ENCODE measurements around the gene SLC2A4.

The SLC2A4 gene

DNA sequence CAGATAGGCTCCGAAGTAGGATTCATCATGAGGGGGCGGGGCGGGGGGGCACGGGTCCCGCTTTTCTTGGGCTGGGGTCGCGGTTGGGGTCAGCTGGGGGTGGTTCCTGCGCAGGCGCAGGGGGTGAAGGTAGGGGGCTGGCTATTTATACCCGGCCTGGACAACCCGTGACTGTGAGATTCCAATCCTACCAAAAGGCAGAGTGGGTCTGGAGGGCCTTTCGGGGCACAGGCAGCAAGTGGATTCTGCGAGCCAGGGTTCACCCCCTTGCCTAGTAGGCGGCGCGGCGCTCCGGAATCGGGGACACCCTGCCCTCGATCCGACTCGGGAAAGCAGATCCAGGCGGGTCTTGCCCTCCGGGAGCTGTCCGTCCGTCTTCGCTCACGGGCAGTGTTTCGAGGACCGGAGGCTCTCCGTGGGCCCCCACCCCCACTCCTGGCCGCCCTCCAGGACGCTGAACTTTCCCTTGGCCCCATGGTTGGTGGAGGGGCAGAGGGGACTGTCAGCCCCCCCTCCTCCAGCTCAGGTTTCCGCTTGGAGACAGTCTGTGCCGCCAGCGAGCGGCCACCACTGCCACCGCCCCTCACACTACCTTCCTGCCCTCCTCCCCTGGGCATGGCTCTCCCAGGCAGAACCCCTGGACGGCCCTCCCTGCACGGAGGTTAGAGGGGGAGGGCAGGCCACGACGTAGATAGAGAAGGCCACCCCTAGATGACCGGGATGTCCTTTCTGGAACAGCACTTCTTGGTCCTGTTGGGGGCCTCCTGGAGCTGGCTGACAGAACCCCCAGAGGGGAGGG is 634 bp downstream of the SLC2A4 start:
- ATAC-seq (ENCODE audit: insufficient read depth, low read depth) (no peak), DNase-seq (no peak)
- H3K4me3 ChIP-seq (ENCODE audit: low read depth in 1 of 2, low read length in 2 of 2) = peak overlapping the region in 1 of 2 experiments; percentile 49; a peak in 2 of 4 replicates
- peak overlapping the region; percentile 65 for H3K4me2 ChIP-seq (ENCODE audit: insufficient read depth, low read length)
- peaks cover 27% of the 10 kb centered on the region for H3K4me1 ChIP-seq (ENCODE audit: insufficient read depth, low read length)
- no peaks in the 10 kb centered on the region for H3K36me3 ChIP-seq (ENCODE audit: insufficient read depth, low read length)
- TF ChIP-seq EZH2 (IDR thresholded peaks at IDR 0.05; ENCODE audit: borderline replicate concordance, low read depth, low read length, severe bottlenecking) = no peak
- TF ChIP-seq, protein P1, sequence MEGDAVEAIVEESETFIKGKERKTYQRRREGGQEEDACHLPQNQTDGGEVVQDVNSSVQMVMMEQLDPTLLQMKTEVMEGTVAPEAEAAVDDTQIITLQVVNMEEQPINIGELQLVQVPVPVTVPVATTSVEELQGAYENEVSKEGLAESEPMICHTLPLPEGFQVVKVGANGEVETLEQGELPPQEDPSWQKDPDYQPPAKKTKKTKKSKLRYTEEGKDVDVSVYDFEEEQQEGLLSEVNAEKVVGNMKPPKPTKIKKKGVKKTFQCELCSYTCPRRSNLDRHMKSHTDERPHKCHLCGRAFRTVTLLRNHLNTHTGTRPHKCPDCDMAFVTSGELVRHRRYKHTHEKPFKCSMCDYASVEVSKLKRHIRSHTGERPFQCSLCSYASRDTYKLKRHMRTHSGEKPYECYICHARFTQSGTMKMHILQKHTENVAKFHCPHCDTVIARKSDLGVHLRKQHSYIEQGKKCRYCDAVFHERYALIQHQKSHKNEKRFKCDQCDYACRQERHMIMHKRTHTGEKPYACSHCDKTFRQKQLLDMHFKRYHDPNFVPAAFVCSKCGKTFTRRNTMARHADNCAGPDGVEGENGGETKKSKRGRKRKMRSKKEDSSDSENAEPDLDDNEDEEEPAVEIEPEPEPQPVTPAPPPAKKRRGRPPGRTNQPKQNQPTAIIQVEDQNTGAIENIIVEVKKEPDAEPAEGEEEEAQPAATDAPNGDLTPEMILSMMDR (IDR thresholded peaks at IDR 0.05; ENCODE audit: borderline replicate concordance, extremely low read depth, low read length, poor library complexity, severe bottlenecking) = no peak
- H3K9ac ChIP-seq (ENCODE audit: low read depth, low read length) = peak overlapping the region; percentile 27; the same call in 1 of the 2 replicates
- H4K20me1 ChIP-seq (ENCODE audit: insufficient read depth, low read length) = no peaks in the 10 kb centered on the region
- no peaks in the 10 kb centered on the region for H3K79me2 ChIP-seq (ENCODE audit: insufficient read depth, low read length)
- H3K27me3 ChIP-seq (ENCODE audit: insufficient read depth, low read length, poor library complexity) = peaks cover 8% of the 10 kb centered on the region
- no peak overlapping the region for H3K27ac ChIP-seq (ENCODE audit: low read length)
- H3K9me3 ChIP-seq (ENCODE audit: insufficient read depth, low read length, severe bottlenecking) = no peaks in the 10 kb centered on the region
- peak overlapping the region; percentile 8; the same call in 1 of the 2 replicates for H2AFZ ChIP-seq (ENCODE audit: low read depth, low read length)

DNA sequence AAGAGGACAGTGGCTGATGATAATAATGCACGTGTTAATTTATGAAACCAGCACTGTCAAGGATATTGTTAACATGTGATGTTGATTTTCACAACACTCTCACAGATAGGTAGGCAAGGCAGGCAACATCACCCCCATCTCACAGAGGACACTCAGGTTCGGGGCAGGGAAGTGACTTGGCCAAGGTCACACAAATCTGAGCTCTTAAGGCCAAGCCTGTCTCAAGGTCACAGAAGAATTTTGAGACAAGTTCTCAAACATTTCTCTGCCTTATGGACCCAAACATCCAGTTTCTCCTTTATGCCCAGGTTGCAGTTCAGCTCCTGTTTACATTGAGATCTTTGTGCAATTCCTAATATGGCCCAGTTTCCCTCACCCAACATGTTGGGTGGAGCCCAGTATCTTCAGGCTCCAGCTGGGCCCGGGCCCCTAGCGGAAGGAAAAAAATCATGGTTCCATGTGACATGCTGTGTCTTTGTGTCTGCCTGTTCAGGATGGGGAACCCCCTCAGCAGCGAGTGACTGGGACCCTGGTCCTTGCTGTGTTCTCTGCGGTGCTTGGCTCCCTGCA is 1.3 kb downstream of the SLC2A4 start:
- Histone ChIP-seq H3K4me3 (ENCODE audit: low read depth in 1 of 2, low read length in 2 of 2) (no peak overlapping the region), H4K20me1 (ENCODE audit: insufficient read depth, low read length) (no peaks in the 10 kb centered on the region), H2AFZ (ENCODE audit: low read depth, low read length) (no peak overlapping the region), H3K9me3 (ENCODE audit: insufficient read depth, low read length, severe bottlenecking) (no peaks in the 10 kb centered on the region), H3K4me2 (ENCODE audit: insufficient read depth, low read length) (no peak overlapping the region), H3K27ac (ENCODE audit: low read length) (no peak overlapping the region), H3K27me3 (ENCODE audit: insufficient read depth, low read length, poor library complexity) (peaks cover 13% of the 10 kb centered on the region), H3K79me2 (ENCODE audit: insufficient read depth, low read length) (no peaks in the 10 kb centered on the region), H3K9ac (ENCODE audit: low read depth, low read length) (no peak overlapping the region), H3K4me1 (ENCODE audit: insufficient read depth, low read length) (peaks cover 27% of the 10 kb centered on the region), H3K36me3 (ENCODE audit: insufficient read depth, low read length) (no peaks in the 10 kb centered on the region)
- TF ChIP-seq, protein P1 (IDR thresholded peaks at IDR 0.05; ENCODE audit: borderline replicate concordance, extremely low read depth, low read length, poor library complexity, severe bottlenecking) = no peak
- TF ChIP-seq EZH2 (IDR thresholded peaks at IDR 0.05; ENCODE audit: borderline replicate concordance, low read depth, low read length, severe bottlenecking) = no peak
- no peak for DNase-seq
- ATAC-seq (ENCODE audit: insufficient read depth, low read depth) = no peak

DNA sequence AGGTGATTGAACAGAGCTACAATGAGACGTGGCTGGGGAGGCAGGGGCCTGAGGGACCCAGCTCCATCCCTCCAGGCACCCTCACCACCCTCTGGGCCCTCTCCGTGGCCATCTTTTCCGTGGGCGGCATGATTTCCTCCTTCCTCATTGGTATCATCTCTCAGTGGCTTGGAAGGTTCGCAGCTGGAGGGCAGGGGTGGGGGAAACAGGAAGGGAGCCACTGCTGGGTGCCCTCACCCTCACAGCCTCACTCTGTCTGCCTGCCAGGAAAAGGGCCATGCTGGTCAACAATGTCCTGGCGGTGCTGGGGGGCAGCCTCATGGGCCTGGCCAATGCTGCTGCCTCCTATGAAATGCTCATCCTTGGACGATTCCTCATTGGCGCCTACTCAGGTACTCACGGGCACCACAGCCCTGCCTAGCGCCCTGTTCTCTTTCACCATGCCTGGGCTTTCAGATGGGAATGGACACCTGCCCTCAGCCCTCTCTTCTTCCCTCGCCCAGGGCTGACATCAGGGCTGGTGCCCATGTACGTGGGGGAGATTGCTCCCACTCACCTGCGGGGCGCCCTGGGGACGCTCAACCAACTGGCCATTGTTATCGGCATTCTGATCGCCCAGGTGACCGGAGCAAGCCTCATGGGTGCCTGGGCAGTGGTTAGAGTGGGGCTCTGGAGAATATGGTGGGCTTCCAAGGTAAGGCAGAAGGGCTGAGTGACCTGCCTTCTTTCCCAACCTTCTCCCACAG is 2.1 kb downstream of the SLC2A4 start:
- Histone ChIP-seq H3K79me2 (ENCODE audit: insufficient read depth, low read length) (no peaks in the 10 kb centered on the region), H2AFZ (ENCODE audit: low read depth, low read length) (no peak overlapping the region), H4K20me1 (ENCODE audit: insufficient read depth, low read length) (no peaks in the 10 kb centered on the region), H3K4me1 (ENCODE audit: insufficient read depth, low read length) (peaks cover 27% of the 10 kb centered on the region), H3K9me3 (ENCODE audit: insufficient read depth, low read length, severe bottlenecking) (no peaks in the 10 kb centered on the region), H3K9ac (ENCODE audit: low read depth, low read length) (no peak overlapping the region), H3K4me3 (ENCODE audit: low read depth in 1 of 2, low read length in 2 of 2) (no peak overlapping the region), H3K36me3 (ENCODE audit: insufficient read depth, low read length) (no peaks in the 10 kb centered on the region), H3K27ac (ENCODE audit: low read length) (no peak overlapping the region), H3K27me3 (ENCODE audit: insufficient read depth, low read length, poor library complexity) (peaks cover 15% of the 10 kb centered on the region), H3K4me2 (ENCODE audit: insufficient read depth, low read length) (no peak overlapping the region)
- DNase-seq (no peak), ATAC-seq (ENCODE audit: insufficient read depth, low read depth) (no peak)
- no peak for TF ChIP-seq EZH2 (IDR thresholded peaks at IDR 0.05; ENCODE audit: borderline replicate concordance, low read depth, low read length, severe bottlenecking)
- TF ChIP-seq, protein P1 (IDR thresholded peaks at IDR 0.05; ENCODE audit: borderline replicate concordance, extremely low read depth, low read length, poor library complexity, severe bottlenecking) = no peak
